Measurements from ENCODE around the gene PTGIS.

Gene PTGIS

GRCh38 chr20:49470922-49471321 is 97.0 kb downstream of the PTGIS start:
- no peak for DNase-seq (ENCODE audit: low read depth in 3 of 3)

GRCh38 chr20:49469060-49469459 is 98.9 kb downstream of the PTGIS start:
- no peak for DNase-seq (ENCODE audit: low read depth in 3 of 3)

- DNase-seq (ENCODE audit: low read depth in 3 of 3), result no peak
Observed at GRCh38 chr20:49468412-49468811, 99.5 kb downstream of the PTGIS start.

- DNase-seq (ENCODE audit: low read depth in 3 of 3), result no peak
Observed at GRCh38 chr20:49466114-49466912, 101.6 kb downstream of the PTGIS start.

GRCh38 chr20:49464556-49464955 is 103.4 kb downstream of the PTGIS start:
- DNase-seq (ENCODE audit: low read depth in 3 of 3), result no peak

- no peak for DNase-seq (ENCODE audit: low read depth in 3 of 3)
Observed at GRCh38 chr20:49462626-49463025, 105.3 kb downstream of the PTGIS start.

- no peak for DNase-seq (ENCODE audit: low read depth in 3 of 3)
Observed at GRCh38 chr20:49461894-49462620, 105.9 kb downstream of the PTGIS start.

- no peak for DNase-seq (ENCODE audit: low read depth in 3 of 3)
Observed at GRCh38 chr20:49460916-49461315, 107.0 kb downstream of the PTGIS start.

- DNase-seq (ENCODE audit: low read depth in 3 of 3), result no peak
Observed at GRCh38 chr20:49460131-49460530, 107.8 kb downstream of the PTGIS start.

- DNase-seq (ENCODE audit: low read depth in 3 of 3), result no peak
Observed at GRCh38 chr20:49459684-49460083, 108.3 kb downstream of the PTGIS start.

GRCh38 chr20:49457444-49457843 is 110.5 kb downstream of the PTGIS start:
- DNase-seq (ENCODE audit: low read depth in 3 of 3), result no peak

GRCh38 chr20:49456646-49457045 is 111.3 kb downstream of the PTGIS start:
- DNase-seq (ENCODE audit: low read depth in 3 of 3), result no peak

- DNase-seq (ENCODE audit: low read depth in 3 of 3), result no peak
Observed at GRCh38 chr20:49455691-49456090, 112.2 kb downstream of the PTGIS start.
